ENCODE data around the gene YBX1. TPM values are rescaled to one million over a fixed set of nuclear protein-coding genes. Genes with fewer than 3 reads are reported as not detected.

The YBX1 gene
- total and polyA plus RNA-seq, 2 of the 13 experiments (the other 11 are each of a cell fraction or from before 2014, with no cell fraction given): 339 to 628 TPM

DNA sequence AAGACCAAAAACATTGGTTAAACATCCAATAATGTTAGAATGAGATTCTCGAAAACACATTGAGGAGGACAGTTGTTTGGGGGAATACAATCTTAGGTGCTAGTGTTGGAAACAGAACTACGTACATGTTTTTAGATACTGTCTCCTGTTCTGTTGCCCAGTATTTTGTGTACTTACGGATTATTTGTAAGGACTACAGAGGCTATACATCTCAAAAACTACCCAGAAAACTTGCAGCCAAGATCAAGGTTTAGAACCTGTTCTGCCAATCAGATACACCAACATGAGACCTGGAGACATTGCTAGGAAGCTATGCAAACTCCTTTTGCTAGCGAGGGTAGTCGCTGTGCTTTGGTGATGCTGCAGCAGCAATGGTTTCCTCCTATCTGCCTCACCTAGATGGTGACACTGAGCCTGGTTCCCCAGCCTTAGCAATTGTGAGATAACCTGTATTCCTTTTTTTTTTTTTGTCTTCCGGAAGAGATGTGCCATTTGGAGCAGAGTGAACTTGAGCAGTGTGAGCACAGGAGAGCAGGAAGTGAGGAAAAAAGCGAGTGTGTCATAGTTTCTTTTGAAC, 21.8 kb downstream of the YBX1 start (continued):
- TF ChIP-seq, protein P1, sequence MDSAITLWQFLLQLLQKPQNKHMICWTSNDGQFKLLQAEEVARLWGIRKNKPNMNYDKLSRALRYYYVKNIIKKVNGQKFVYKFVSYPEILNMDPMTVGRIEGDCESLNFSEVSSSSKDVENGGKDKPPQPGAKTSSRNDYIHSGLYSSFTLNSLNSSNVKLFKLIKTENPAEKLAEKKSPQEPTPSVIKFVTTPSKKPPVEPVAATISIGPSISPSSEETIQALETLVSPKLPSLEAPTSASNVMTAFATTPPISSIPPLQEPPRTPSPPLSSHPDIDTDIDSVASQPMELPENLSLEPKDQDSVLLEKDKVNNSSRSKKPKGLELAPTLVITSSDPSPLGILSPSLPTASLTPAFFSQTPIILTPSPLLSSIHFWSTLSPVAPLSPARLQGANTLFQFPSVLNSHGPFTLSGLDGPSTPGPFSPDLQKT (CRISPR knock-in tag; IDR thresholded peaks at IDR 0.05; ENCODE audit: borderline replicate concordance): no peak
- TF ChIP-seq NRL (CRISPR knock-in tag; IDR thresholded peaks at IDR 0.05; ENCODE audit: borderline replicate concordance) (no peak), KLF6 (CRISPR knock-in tag; IDR thresholded peaks at IDR 0.05) (no peak), ZNF615 (CRISPR knock-in tag; IDR thresholded peaks at IDR 0.05; ENCODE audit: borderline replicate concordance) (no peak), SMYD3 (CRISPR knock-in tag; IDR thresholded peaks at IDR 0.05) (no peak), NCOA2 (CRISPR knock-in tag; IDR thresholded peaks at IDR 0.05) (no peak), ZNF34 (CRISPR knock-in tag; IDR thresholded peaks at IDR 0.05; ENCODE audit: borderline replicate concordance) (no peak), AGO2 (optimal IDR thresholded peaks at IDR 0.05; ENCODE audit: low read depth, low read length) (peak; percentile 26), PAF1 (CRISPR knock-in tag; IDR thresholded peaks at IDR 0.05) (no peak), TOPORS (CRISPR knock-in tag; IDR thresholded peaks at IDR 0.05) (no peak), RBM22 (optimal IDR thresholded peaks at IDR 0.05; ENCODE audit: low read length) (peak; percentile 79), POLR2A (IDR thresholded peaks at IDR 0.05; ENCODE audit: insufficient read depth in 1 of 2, low read depth in 2 of 2, low read length in 2 of 2) (0 out of 4 replicates have a peak, but pooled peaks of 1 of the 2 experiments have one; percentile 24), ZNF33B (CRISPR knock-in tag; IDR thresholded peaks at IDR 0.05) (no peak), ZNF550 (CRISPR knock-in tag; IDR thresholded peaks at IDR 0.05; ENCODE audit: borderline replicate concordance) (no peak), NFKB2 (CRISPR knock-in tag; IDR thresholded peaks at IDR 0.05; ENCODE audit: borderline replicate concordance) (no peak), ZNF619 (CRISPR knock-in tag; IDR thresholded peaks at IDR 0.05) (no peak), IKZF1 (IDR thresholded peaks at IDR 0.05) (no peak), CHD2 (IDR thresholded peaks at IDR 0.05; ENCODE audit: low read depth, low read length) (no peak), POLR2AphosphoS2 (IDR thresholded peaks at IDR 0.05; ENCODE audit: low read depth, low read length) (peak; percentile 88), CCAR2 (optimal IDR thresholded peaks at IDR 0.05; ENCODE audit: low read depth, low read length) (no peak)
- TF ChIP-seq, protein P2, sequence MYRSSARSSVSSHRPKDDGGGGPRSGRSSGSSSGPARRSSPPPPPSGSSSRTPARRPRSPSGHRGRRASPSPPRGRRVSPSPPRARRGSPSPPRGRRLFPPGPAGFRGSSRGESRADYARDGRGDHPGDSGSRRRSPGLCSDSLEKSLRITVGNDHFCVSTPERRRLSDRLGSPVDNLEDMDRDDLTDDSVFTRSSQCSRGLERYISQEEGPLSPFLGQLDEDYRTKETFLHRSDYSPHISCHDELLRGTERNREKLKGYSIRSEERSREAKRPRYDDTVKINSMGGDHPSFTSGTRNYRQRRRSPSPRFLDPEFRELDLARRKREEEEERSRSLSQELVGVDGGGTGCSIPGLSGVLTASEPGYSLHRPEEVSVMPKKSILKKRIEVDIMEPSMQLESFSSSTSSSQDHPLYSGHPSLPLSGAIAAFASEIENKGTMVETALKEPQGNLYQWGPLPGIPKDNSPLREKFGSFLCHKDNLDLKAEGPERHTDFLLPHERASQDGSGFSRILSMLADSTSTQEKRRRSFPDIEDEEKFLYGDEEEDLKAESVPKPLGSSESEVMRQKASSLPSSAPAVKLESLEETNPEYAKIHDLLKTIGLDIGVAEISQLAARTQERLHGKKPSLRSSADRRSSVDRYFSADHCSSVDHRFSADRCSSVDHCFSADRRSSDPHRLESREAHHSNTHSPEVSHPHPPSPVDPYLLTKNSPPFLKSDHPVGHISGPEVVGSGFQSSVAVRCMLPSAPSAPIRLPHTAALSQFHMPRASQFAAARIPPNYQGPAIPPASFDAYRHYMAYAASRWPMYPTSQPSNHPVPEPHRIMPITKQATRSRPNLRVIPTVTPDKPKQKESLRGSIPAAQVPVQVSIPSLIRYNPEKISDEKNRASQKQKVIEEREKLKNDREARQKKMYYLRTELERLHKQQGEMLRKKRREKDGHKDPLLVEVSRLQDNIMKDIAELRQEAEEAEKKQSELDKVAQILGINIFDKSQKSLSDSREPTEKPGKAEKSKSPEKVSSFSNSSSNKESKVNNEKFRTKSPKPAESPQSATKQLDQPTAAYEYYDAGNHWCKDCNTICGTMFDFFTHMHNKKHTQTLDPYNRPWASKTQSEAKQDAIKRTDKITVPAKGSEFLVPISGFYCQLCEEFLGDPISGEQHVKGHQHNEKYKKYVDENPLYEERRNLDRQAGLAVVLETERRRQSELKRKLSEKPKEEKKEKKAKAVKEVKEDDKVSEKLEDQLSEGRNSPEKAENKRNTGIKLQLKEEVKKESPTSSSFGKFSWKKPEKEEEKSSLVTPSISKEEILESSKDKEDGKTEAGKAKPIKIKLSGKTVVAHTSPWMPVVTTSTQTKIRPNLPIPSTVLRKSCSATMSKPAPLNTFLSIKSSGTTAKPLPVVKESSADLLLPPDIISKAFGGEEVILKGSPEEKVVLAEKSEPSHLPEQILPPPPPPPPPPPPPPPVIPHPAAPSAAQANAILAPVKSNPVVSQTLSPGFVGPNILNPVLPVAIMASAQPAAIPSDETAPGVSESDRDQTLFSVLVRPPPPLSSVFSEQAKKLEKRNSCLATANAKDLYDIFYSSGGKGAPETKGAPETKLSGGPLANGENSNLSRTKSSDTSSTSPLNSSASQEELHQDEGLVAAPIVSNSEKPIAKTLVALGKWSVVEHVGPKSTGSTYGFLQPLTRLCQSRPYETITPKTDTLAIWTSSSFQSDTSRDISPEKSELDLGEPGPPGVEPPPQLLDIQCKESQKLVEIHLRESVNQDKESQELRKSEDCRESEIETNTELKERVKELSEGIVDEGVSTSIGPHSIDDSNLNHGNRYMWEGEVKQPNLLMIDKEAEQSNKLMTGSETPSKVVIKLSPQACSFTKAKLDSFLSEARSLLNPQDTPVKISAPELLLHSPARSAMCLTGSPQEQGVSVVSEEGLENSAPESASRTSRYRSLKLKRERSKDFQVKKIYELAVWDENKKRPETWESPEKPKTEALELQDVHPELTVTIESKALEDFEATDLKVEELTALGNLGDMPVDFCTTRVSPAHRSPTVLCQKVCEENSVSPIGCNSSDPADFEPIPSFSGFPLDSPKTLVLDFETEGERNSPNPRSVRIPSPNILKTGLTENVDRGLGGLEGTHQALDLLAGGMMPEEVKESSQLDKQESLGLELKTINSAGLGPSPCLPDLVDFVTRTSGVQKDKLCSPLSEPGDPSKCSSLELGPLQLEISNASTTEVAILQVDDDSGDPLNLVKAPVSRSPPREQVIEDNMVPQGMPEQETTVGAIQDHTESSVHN (CRISPR knock-in tag; IDR thresholded peaks at IDR 0.05): no peak
- TF ChIP-seq, protein P3, sequence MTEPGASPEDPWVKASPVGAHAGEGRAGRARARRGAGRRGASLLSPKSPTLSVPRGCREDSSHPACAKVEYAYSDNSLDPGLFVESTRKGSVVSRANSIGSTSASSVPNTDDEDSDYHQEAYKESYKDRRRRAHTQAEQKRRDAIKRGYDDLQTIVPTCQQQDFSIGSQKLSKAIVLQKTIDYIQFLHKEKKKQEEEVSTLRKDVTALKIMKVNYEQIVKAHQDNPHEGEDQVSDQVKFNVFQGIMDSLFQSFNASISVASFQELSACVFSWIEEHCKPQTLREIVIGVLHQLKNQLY (CRISPR knock-in tag; IDR thresholded peaks at IDR 0.05): no peak

Measured in HepG2 (cell line).